Lower leg skin (tissue), 3 donors: ENCODE measurements around the gene OR52I2.

Experiments
- POLR2A ChIP-seq, 2 donors: fragments of 450-650 bp; IDR thresholded peaks; one replicate each; pipeline ENCODE4 v1.6.1; 2016 to 2017; ENCODE audit warnings: antibody characterized with exemption in 2 of 2, mild to moderate bottlenecking in 1 of 2, moderate library complexity in 1 of 2
- TF ChIP-seq, protein P1 (sequence below), 3 donors: fragments of 450-650 bp; IDR thresholded peaks; one replicate each; pipeline ENCODE4 v1.5.1; 2016; ENCODE audit warnings: antibody characterized with exemption in 3 of 3, mild to moderate bottlenecking in 3 of 3, moderate library complexity in 2 of 3

- TF ChIP-seq, protein P1, sequence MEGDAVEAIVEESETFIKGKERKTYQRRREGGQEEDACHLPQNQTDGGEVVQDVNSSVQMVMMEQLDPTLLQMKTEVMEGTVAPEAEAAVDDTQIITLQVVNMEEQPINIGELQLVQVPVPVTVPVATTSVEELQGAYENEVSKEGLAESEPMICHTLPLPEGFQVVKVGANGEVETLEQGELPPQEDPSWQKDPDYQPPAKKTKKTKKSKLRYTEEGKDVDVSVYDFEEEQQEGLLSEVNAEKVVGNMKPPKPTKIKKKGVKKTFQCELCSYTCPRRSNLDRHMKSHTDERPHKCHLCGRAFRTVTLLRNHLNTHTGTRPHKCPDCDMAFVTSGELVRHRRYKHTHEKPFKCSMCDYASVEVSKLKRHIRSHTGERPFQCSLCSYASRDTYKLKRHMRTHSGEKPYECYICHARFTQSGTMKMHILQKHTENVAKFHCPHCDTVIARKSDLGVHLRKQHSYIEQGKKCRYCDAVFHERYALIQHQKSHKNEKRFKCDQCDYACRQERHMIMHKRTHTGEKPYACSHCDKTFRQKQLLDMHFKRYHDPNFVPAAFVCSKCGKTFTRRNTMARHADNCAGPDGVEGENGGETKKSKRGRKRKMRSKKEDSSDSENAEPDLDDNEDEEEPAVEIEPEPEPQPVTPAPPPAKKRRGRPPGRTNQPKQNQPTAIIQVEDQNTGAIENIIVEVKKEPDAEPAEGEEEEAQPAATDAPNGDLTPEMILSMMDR (IDR thresholded peaks at IDR 0.05), result no peak
- TF ChIP-seq POLR2A (IDR thresholded peaks at IDR 0.05), result no peak
These were observed 36.7 kb upstream of the OR52I2 start, which contains the start of gene OR52M1 for GRCh38 chr11:4544891-4545290.
